Measurements from ENCODE around the gene VEGFC.

DNA sequence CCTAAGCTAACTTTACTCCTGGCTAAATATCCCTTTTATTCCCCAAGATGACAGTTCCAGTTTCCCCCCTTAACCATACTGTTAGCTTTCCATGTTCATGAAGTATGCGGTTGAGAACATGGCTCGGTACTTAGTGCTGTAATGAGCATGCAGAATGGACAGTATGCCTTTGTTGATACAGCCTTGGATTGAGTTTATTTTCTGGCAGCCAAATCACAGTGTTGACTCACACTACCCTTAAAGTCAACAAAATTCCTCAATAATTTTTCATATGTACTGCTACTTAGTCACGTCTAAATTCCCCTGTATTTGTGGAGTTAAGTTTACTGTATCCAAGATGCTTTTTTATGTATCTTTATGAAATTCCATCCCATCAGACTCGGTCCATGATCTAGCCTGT, 1.4 kb upstream of the VEGFC start:
- no peak for TF ChIP-seq POLR2A (IDR thresholded peaks at IDR 0.05)
- TF ChIP-seq, protein P1, sequence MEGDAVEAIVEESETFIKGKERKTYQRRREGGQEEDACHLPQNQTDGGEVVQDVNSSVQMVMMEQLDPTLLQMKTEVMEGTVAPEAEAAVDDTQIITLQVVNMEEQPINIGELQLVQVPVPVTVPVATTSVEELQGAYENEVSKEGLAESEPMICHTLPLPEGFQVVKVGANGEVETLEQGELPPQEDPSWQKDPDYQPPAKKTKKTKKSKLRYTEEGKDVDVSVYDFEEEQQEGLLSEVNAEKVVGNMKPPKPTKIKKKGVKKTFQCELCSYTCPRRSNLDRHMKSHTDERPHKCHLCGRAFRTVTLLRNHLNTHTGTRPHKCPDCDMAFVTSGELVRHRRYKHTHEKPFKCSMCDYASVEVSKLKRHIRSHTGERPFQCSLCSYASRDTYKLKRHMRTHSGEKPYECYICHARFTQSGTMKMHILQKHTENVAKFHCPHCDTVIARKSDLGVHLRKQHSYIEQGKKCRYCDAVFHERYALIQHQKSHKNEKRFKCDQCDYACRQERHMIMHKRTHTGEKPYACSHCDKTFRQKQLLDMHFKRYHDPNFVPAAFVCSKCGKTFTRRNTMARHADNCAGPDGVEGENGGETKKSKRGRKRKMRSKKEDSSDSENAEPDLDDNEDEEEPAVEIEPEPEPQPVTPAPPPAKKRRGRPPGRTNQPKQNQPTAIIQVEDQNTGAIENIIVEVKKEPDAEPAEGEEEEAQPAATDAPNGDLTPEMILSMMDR (IDR thresholded peaks at IDR 0.05): no peak
- TF ChIP-seq POLR2AphosphoS5 (IDR thresholded peaks at IDR 0.05): no peak
